Keratinocyte (primary cell): ENCODE measurements around the gene CELA1. TPM values are rescaled to one million over a fixed set of nuclear protein-coding genes. Genes with fewer than 3 reads are reported as not detected.
"Not testable (repeated sequence)": the region's sequence is repeated elsewhere in the genome, so short reads cannot be mapped to it uniquely, and the experiment has no call there.

Experiments used
- DNase-seq: peaks from one replicate; pipeline ENCODE4 v3.0.0-alpha.2; 2011; ENCODE audit warnings: low read depth, missing footprints, low spot score
- FAIRE-seq: peaks from 2 replicates; lab custom pipeline; 2011; peaks lifted over from hg19 to GRCh38; lab: Jason Lieb, UNC
- H2AFZ ChIP-seq: 2 replicates; pipeline ENCODE4 v1.6.0; 2012; ENCODE audit warnings: low read length, control low read depth, inconsistent platforms; ENCODE audit not compliant: control insufficient read depth
- H3K27ac ChIP-seq: 2 replicates; pipeline ENCODE4 v1.5.1; 2011; ENCODE audit warnings: low read length; ENCODE audit not compliant: control insufficient read depth, insufficient read depth
- H3K27me3 ChIP-seq: 3 replicates; pipeline ENCODE4 v1.6.0; 2011; ENCODE audit warnings: low read length; ENCODE audit not compliant: control insufficient read depth, insufficient read depth; ENCODE audit errors: extremely low read depth
- H3K36me3 ChIP-seq, 2 experiments: 2 replicates in 1 of 2; 3 replicates in 1 of 2; pipeline ENCODE4 v1.5.1; 2011; ENCODE audit warnings: low read length in 2 of 2, mild to moderate bottlenecking in 1 of 2; ENCODE audit not compliant: control insufficient read depth in 2 of 2, insufficient read depth in 2 of 2; ENCODE audit errors: extremely low read depth in 1 of 2
- H3K4me1 ChIP-seq: 3 replicates; pipeline ENCODE4 v1.5.1; 2011; ENCODE audit warnings: low read length; ENCODE audit not compliant: control insufficient read depth, insufficient read depth; ENCODE audit errors: extremely low read depth
- H3K4me2 ChIP-seq: 3 replicates; pipeline ENCODE4 v1.6.0; 2011; ENCODE audit warnings: low read depth, low read length; ENCODE audit not compliant: control insufficient read depth, insufficient read depth; ENCODE audit errors: extremely low read depth
- H3K4me3 ChIP-seq, 3 experiments: fragments of 200-600 bp in 1 of 3; sonication (generic) in 1 of 3; 2 replicates in 2 of 3; 3 replicates in 1 of 3; pipeline ENCODE4 v1.5.1; 2011 to 2016; ENCODE audit warnings: low read length in 3 of 3, mild to moderate bottlenecking in 3 of 3, control low read depth in 2 of 3, inconsistent platforms in 1 of 3, low read depth in 1 of 3, mixed read lengths in 1 of 3, mixed run types in 1 of 3, moderate library complexity in 1 of 3; ENCODE audit not compliant: control insufficient read depth in 2 of 3, insufficient read depth in 2 of 3; ENCODE audit errors: extremely low read depth in 1 of 3
- H3K79me2 ChIP-seq: 2 replicates; pipeline ENCODE4 v1.6.0; 2012; ENCODE audit warnings: low read length; ENCODE audit not compliant: control insufficient read depth, insufficient read depth
- H3K9ac ChIP-seq: 3 replicates; pipeline ENCODE4 v1.6.0; 2011; ENCODE audit warnings: low read length; ENCODE audit not compliant: control insufficient read depth, insufficient read depth; ENCODE audit errors: extremely low read depth
- H3K9me1 ChIP-seq: 3 replicates; pipeline ENCODE4 v1.6.0; 2011; ENCODE audit warnings: low read length; ENCODE audit not compliant: control insufficient read depth, insufficient read depth; ENCODE audit errors: extremely low read depth
- H3K9me3 ChIP-seq: 2 replicates; pipeline ENCODE4 v1.5.1; 2012; ENCODE audit warnings: low read depth, low read length; ENCODE audit not compliant: control insufficient read depth
- H4K20me1 ChIP-seq: 3 replicates; pipeline ENCODE4 v1.6.0; 2011; ENCODE audit warnings: low read length; ENCODE audit not compliant: control insufficient read depth, insufficient read depth; ENCODE audit errors: extremely low read depth
- CTCF ChIP-seq, 3 experiments: IDR thresholded peaks in 1 of 3; conservative IDR thresholded peaks in 1 of 3; optimal IDR thresholded peaks in 1 of 3; 2 replicates in 2 of 3; 3 replicates in 1 of 3; pipeline versions ENCODE3 to v1.5.1; 2011; ENCODE audit warnings: low read length in 3 of 3, mild to moderate bottlenecking in 3 of 3, moderate library complexity in 2 of 3, control low read depth in 1 of 3, inconsistent platforms in 1 of 3; ENCODE audit not compliant: insufficient read depth in 2 of 3; ENCODE audit errors: extremely low read depth in 1 of 3
- EZH2 ChIP-seq: IDR thresholded peaks from one replicate; pipeline ENCODE4 v1.6.1; 2012; ENCODE audit warnings: inconsistent platforms, mild to moderate bottlenecking, low read length, moderate library complexity
- dilution Hi-C: fragments of 300-500 bp; cut with MboI; formaldehyde crosslinking; loops from one replicate; pipeline ENCODE4 v1.7.0; 2020; ENCODE audit warnings: low sequenced_read_pairs; ENCODE audit not compliant: extremely low pct_ligation_motif_present
- polyA plus RNA-seq, 5 experiments: library from polyadenylated mRNA; depleted of rRNA in 3 of 5; stranded (reverse) in 3 of 5; stranded (forward) in 1 of 5; unstranded in 1 of 5; fragments of >200 nt; gene quantifications; 1 replicate in 1 of 5; 2 replicates in 3 of 5; 3 replicates in 1 of 5; pipeline versions ENCODE4 v1.2.1 to v1.2.3, GENCODE V29; 2011 to 2012; ENCODE audit warnings: missing spikeins in 2 of 5, low read depth in 1 of 5, low replicate concordance in 1 of 5

The CELA1 gene
- polyA plus RNA-seq, 1 donor (not counting 4 experiments of a cell fraction or from before 2014, with no cell fraction given): not detected

- no peak for TF ChIP-seq EZH2
- no peak for TF ChIP-seq CTCF (optimal IDR thresholded peaks at IDR 0.05 in 1 of 3, IDR thresholded peaks at IDR 0.05 in 1 of 3, conservative IDR thresholded peaks at IDR 0.05 in 1 of 3; ENCODE audit: extremely low read depth in 1 of 3, insufficient read depth in 2 of 3, low read length in 3 of 3)
Observed at GRCh38 chr12:51293696-51294095, 52.8 kb downstream of the CELA1 start.

GRCh38 chr12:51291603-51292513 is 54.6 kb downstream of the CELA1 start:
- H3K36me3 ChIP-seq, H3K27me3 ChIP-seq, H3K4me1 ChIP-seq, H3K79me2 ChIP-seq, H3K4me3 ChIP-seq, H4K20me1 ChIP-seq, H3K27ac ChIP-seq, FAIRE-seq, H2AFZ ChIP-seq, H3K9me1 ChIP-seq, H3K9me3 ChIP-seq, H3K4me2 ChIP-seq, H3K9ac ChIP-seq, dilution Hi-C loops, DNase-seq: not testable (repeated sequence)

More at GRCh38 chr12:51293696-51294095, 52.8 kb downstream of the CELA1 start:
- Histone ChIP-seq H2AFZ (no peak overlapping the region), H3K36me3 (no peaks in the 10 kb centered on the region), H3K9me1 (no peaks in the 10 kb centered on the region), H4K20me1 (no peaks in the 10 kb centered on the region), H3K4me2 (no peak overlapping the region), H3K9me3 (no peaks in the 10 kb centered on the region), H3K4me3 (no peak overlapping the region), H3K9ac (no peak overlapping the region), H3K4me1 (no peaks in the 10 kb centered on the region), H3K79me2 (no peaks in the 10 kb centered on the region), H3K27me3 (no peaks in the 10 kb centered on the region), H3K27ac (no peak overlapping the region)
- DNase-seq (no peak), FAIRE-seq (no peak)
- dilution Hi-C loops: no loop called here
